Erythroblast (primary cell): ENCODE measurements around the gene CMTM5.
"Not testable (repeated sequence)": the region's sequence is repeated elsewhere in the genome, so short reads cannot be mapped to it uniquely, and the experiment has no call there.

Experiments used
- DNase-seq, 2 experiments: peaks; one replicate each; lab custom pipeline; 2025; lab: John Stamatoyannopoulos, UW
- GATA1 ChIP-seq: IDR thresholded peaks from 2 replicates; pipeline ENCODE4 v1.6.1; 2011; ENCODE audit warnings: low read depth, mild to moderate bottlenecking, control low read depth, low read length, moderate library complexity
- POLR2A ChIP-seq: IDR thresholded peaks from 2 replicates; pipeline ENCODE4 v1.6.1; 2011; ENCODE audit warnings: mild to moderate bottlenecking, low read length

The CMTM5 gene

DNA sequence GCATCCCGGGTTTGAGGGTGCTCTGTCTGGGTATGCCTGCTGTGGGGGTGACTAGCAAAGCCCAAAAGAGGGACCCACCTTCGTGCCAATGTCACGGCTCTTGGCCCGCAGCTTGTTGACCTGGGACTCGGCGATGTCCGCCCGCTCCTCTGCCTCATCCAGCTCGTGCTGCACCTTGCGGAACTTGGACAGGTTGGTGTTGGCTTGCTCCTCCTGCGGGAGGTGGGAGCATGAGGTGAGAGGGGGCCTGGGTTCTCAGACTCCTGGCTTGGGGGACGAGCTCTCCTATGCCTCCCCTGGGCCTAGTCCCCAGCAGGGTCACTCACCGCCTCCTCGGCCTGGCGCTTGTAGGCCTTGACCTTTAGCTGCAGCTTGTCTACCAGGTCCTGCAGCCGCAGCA, 36.8 kb downstream of the CMTM5 start:
- DNase-seq: no peak
- TF ChIP-seq GATA1 (no peak), POLR2A (no peak)

DNA sequence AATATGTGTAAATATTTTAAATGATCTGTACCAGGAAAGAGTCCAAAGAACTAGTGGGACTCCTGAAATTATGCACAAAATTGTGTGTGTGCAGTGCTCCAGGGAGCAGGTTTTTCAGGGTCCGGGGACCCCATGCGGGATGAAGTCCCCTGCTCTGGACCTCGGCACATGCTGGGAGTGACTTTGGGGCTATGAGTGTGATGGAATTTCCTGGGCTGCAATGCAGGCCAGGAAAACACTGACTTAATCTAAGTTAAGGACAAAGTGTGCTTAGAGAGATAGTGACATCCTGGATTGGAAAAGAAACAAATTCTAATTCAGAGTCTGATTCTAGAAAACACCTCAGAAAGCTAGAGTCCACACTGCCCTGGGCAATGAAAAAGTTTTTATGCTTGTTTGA, 37.4 kb downstream of the CMTM5 start:
- TF ChIP-seq POLR2A: no peak
- no peak for TF ChIP-seq GATA1
- DNase-seq: no peak

DNA sequence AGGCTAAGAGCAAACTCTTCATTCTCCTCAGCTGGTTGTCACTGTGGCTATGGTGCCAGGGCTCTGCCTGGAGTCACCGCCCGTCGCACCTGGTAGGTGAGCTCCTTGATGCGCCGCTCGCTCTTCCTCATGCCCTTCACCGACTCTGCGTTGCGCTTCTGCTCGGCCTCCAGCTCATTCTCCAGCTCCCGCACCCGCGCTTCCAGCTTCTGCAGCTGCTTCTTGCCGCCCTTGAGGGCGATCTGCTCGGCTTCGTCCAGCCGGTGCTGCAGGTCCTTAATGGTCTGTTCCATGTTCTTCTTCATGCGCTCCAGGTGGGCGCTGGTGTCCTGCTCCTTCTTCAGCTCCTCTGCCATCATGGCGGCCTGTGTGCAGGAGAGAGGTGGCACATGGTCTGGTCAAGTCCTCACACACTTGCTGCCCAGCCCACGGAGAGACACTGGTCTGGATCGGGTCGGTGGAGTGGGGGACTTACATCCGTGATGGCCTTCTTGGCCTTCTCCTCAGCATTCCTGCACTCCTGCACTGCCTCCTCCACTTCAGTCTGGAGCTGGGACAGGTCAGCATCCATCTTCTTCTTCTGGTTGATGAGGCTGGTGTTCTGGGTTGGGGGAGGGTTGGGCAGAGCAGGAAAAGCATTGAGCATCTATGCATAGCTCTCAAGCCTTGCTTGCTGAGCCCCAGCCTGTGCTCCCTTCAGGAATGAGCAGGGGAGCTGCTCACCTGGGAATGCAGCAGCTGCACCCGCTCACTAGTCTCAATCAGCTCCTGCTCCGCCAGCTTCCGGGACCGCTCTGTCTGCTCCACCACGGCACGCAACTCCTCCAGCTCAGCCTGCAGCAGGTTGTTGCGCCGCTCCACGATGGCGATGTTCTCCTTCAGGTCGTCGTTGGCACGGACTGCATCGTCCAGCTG, 38.3 kb downstream of the CMTM5 start:
- TF ChIP-seq POLR2A: no peak
- TF ChIP-seq GATA1: no peak
- DNase-seq: no peak

DNA sequence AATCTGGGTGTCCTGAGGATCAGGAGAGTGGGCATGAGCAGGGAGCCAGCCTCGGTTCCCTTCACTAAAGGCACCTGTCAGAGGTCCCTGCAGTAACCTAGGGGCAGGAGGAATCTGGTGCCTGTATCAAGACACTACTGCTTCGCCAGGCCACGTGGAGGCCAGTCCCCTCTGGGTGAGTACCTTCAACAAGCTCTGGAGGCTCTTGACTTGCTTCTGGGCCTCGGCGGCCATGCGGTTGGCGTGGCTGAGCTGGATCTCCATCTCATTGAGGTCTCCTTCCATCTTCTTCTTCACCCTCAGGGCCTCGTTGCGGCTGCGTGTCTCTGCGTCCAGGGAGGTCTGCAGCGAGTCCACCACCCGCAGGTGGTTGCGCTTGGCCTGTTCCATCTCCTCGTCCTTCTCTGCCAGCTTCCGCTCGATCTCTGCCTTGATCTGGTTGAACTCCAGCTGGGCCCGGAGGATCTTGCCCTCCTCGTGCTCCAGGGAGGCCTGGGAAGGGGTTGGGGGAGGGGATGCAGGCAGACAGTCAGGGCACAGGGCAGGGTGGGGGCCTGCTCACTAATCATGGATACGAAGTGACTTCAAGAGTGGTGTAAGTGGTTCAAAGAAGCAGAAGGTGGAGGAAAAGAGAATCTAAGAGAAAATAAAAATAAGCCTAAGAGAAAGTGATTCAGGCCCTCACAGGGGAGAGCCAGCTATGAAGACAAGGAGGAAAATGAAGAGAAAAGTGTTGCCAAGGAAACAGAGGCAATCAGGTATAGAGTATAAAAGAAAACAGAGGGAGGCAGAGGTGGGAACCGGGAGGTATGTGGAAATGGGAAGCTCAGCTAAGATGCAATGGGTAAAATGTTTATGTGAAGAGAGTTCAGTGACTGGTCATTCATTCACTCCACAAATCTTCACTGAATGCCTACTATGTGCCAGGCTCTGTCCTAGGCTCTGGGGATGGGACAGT, 39.3 kb downstream of the CMTM5 start:
- DNase-seq: no peak
- TF ChIP-seq POLR2A (no peak), GATA1 (no peak)

DNA sequence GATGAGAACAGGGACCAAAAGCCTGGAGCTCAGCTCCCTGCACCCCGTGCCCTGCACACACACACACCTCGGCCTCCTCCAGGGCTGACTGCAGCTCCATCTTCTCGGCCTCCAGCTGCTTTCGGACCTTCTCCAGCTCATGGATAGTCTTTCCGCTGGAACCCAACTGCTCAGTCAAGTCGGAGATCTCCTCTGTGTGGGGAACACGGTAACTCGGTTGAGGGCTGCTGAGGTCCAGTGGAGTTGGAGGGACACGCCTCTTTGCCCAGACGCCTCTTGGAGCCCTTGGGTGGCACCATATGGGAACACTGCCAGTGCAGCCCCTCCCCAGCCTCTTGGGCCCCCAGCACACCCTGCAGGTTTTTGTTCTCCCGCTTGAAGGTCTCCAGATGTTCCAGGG, 40.0 kb downstream of the CMTM5 start:
- no peak for DNase-seq
- TF ChIP-seq POLR2A (no peak), GATA1 (no peak)

DNA sequence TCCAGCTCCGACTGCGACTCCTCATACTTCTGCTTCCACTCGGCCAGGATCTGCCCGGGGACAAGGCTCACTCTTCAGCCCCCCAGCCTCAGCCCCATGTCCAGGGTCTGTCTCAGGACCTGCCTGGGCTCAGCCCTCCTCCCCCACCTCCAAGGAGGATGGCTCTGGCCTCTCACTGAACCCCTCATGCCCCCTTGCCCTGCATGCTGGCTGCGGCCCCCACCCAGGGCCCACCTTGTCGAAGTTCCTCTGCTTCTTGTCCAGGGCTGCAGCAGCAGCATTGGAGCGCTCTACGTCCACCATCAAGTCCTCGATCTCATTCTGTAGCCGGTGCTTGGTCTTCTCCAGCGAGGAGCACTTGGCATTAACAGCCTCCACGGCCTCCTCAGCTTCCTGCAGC, 40.4 kb downstream of the CMTM5 start:
- DNase-seq: not testable (repeated sequence)

DNA sequence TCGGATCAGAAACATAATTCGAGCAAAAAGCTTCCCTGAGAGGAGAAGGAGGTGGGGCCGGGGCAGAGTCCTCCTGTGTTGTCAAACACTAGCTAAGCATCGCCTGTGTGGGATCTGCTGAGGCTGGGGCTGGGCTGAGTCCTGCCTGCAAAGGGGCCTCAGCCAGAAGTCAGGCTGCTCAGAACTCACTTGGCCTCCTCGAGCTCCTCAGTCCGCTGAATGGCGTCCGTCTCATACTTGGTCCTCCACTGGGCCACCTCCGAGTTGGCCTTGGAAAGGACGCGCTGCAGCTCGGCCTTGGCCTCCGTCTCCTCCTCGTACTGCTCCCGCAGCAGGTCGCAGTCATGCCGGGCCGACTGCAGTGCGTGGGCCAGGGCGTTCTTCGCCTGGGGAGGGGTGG, 41.2 kb downstream of the CMTM5 start:
- no peak for TF ChIP-seq POLR2A
- DNase-seq: no peak

DNA sequence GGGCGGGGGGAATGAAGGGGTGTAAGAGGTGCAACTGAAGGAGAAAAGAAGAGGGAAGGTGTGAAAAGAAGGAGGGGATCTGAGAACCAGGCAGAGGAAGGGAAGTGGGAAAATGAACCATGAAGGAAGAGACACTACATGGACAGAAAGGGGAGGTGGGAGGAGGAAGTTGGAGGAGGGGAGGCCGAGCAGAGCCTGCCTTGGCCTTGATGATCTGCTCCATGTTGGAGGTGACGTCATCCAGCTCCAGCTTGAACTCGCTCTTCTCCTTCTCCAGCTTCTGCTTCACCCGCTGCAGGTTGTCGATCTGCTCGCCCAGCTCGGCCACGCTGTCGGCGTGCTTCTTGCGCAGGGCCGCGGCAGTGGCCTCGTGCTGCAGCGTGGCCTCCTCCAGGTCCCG, 42.8 kb downstream of the CMTM5 start:
- DNase-seq: not testable (repeated sequence)

DNA sequence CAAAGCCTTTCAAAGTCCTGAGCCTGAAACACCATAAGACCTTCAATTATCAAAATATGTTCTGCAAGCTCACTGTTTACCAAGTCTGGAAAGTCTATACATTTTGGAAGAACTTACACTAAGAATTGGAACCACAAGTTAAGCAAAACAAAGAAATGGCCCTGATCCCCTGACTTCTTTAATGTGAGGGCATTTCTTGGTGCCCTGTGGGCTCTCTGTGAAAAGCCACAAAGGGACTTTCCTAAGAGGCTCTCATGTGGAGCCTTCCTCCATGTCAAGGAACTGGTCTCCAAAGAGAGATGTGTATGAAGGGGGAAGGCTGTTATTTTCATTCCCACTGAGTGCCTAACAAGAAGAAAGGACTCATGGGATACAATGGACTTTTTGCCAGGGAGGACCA, 44.7 kb downstream of the CMTM5 start:
- no peak for DNase-seq
- TF ChIP-seq GATA1 (no peak), POLR2A (no peak)

DNA sequence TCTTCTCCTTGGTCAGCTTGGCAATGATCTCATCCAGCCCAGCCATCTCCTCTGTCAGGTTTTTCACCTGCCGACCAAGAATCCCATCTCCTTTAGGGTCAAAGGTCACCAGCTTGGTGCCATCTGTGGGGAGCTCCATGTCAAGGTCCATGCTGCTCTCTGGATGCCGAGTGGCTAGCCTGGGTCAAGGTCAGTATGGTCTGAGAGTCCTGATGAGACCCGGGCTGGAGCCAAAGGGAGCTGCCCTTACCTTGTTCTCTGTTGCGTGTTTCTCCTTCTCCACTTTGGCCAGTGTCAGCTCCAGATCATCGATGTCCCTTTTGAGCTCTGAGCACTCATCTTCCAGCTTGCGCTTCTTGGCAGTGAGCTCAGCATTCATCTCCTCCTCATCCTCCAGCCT, 46.8 kb downstream of the CMTM5 start:
- no peak for DNase-seq
- no peak for TF ChIP-seq POLR2A
- no peak for TF ChIP-seq GATA1

DNA sequence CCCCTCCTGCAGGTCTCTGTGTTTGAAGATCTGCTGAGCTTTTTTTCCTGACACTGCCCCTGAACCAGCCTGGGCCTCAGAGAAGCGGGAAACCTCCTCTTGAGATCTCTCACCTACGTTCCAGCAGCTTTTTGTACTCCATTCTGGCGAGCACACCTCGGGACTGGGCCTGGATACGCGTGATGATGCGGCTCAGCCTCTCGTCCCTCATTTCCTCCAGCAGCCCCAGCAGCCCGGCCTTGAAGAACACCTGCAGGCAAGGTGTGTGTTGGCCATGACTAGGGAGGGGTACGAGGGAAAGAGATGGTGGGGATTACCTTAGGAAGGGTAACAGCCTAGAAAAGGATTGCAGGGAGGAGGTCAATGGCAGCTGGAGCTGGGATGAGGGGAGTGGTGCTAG, 48.3 kb downstream of the CMTM5 start:
- DNase-seq: no peak
- TF ChIP-seq POLR2A: no peak
- TF ChIP-seq GATA1: no peak

DNA sequence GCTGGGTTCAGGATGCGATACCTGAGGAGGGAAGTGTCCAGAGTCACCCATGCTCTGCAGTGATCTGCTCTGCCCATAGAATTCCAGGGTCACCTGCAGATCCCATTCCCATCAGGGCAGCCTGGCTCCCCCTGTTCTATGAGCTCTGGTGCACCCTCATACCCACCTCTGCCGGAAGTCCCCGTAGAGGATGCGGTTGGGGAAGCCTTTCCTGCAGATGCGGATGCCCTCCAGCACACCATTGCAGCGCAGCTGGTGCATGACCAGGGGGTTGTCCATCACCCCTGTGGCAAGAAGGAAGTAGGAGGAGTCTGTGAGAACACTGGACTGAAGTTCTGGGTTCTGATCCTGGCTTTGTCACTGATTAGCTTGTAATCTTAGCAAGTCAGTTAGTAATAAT, 49.0 kb downstream of the CMTM5 start:
- DNase-seq: not testable (repeated sequence)

DNA sequence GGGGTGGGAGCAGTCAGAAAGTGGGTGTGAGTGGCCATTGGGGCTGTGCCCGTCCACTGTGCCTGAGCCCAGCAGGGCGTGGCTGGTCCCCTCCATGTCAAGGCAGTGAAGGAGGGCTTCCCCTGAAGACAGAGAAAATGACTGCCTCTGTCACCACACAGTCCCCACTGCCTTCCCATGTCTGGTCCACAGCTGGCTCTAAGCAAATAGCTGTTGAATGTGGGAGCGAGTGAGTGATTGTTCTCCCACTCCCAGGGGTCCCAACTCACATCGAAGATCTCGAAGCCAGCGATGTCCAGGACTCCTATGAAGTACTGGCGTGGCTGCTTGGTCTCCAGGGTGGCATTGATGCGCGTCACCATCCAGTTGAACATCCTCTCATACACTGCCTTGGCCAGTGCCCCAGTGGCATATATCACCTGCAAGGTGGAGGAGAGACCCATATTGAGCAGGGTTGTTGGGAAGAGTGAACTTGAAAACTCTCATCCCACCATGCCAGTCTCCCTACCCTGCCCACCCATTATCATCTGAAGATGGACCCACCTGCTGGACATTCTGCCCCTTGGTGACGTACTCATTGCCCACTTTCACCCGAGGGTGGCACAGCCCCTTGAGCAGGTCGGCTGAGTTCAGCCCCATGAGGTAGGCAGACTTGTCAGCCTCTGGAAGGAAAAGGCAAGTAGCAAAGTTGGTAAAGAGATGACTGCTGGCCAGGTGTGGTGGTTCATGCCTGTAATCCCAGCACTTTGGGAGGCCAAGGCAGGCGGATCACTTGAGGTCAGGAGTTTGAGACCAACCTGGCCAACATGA, 52.0 kb downstream of the CMTM5 start:
- no peak for DNase-seq
- TF ChIP-seq POLR2A (no peak), GATA1 (no peak)
